IPS-11a (cell line): ENCODE measurements around the gene PTPRZ1.

Source experiments
- H3K4me3 ChIP-seq: one replicate; pipeline ENCODE4 v1.5.1; 2013; ENCODE audit warnings: low read depth, low read length, control low read depth

Gene PTPRZ1

DNA sequence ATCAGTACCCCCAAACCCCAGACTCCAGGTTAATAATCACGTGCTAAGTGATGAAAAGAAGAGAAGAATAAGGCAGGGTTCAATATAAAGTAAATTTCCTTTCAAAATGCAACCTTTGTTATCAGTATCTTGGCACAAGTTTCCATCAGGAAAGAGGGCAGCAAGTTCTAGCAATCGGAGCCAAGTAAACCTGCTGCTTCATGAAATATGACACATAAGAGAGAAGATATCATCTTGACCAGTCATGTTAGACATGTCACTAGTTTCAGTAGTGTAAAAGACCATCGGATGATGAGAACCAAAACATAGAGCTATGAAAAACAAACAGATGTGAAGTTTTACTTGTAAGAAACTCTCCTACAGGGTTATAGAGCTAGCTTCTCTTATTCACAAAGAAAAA, 227.1 kb downstream of the PTPRZ1 start:
- H3K4me3 ChIP-seq = no peak overlapping the region

DNA sequence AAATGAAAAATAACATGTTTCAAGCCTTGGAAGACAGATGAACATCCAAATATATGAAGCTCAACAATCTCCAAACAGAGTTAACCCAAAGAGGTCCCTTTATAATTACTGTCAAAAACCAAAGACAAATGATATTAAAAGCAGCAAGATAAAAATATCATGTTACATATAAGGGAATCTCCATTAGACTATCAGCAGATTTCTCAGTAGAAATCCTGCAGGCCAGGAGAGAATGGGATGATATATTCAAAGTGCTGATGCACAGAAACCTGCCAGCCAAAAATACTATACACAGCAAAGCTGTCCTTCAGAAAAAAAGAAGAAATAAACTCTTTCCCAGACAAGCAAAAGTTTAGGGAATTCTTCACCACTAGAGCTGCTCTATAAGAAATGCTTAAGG, 230.1 kb downstream of the PTPRZ1 start:
- no peak overlapping the region for H3K4me3 ChIP-seq
